Activated CD8-positive, alpha-beta memory T cell treated with anti-CD3 and anti-CD28 coated beads, Interleukin-2, amount 50 U/mL, for 1 hour (primary cell): ENCODE results near the gene CDYL.

Experiments
- DNase-seq: peaks from one replicate; pipeline ENCODE4 v3.0.0-alpha.2; 2020; ENCODE audit errors: extremely low read depth

Gene CDYL

DNA sequence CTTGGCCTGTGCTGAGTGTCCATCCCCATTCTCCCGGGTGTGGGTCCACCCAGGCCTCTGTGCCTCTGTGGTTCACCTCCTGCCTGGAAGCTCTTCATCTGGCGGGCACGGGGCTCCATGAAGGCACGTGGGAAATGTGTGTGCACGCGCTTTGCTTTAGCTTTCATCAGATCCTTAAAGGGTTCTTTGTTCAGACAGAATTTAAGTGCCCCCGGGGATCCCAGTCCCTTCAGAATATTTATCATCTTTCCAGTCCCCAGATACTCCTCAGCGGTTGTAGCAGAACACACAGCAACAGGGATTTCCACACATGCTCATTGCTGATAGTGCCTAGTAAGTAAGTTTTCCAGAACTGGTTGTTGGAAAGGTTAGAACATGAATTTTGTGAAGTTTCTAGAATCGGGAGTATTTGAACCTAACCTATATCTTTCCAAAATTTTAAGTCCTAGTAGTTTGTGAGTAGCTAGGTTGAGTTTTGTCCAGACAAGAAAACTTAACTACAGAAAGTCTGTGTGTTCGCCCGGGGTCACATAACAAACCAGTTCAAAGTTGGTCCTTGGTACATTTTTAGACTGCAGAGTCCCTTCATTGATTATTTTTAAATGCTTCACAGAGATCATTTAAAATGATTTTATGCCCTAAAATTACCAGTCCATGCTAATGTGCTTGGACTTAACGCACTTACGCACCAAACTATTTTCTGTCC, 159.9 kb downstream of the CDYL start:
- DNase-seq = no peak

- no peak for DNase-seq
Measured at GRCh38 chr6:4936681-4937041, 160.5 kb downstream of the CDYL start.

- DNase-seq = no peak
Measured at GRCh38 chr6:4937414-4937813, 161.2 kb downstream of the CDYL start.

DNA sequence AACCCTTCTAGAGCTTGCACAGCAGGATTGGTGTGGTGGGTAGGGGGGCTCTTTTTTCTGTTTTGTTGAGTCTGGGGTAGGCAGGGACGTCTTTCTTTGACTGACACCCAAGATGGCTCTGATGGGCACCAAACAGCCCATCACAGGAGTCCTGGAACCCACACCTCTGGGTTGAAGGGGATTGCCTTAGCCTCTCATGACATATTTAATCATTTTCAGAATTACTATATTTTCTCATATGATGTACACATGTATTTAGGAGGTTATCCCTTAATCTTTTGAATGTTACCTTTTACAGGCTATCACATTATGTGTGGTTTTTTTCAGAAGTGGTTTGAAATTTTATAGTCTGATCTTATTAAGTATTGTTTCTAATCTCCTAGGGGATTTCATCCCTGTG, 163.0 kb downstream of the CDYL start:
- no peak for DNase-seq

DNA sequence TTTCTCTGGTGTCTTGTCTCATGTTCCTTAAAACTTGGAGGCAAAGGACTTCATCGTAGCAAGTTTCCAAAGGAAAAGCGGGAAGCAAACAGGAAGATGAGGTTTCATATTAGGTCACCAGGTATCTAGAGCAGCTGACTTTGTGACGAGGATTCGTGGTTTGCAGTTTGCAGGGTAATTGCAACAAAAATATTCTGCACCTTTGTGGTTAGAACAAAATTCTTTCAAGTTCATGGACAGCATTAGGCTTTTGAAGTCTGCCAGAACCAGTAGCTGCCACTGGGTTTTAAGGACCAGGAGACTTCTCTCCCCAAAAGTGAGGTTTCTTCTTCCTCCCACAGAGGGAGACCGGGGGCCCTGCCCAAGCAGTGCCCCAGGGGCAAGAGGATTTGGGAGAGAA, 164.2 kb downstream of the CDYL start:
- no peak for DNase-seq

GRCh38 chr6:4941782-4942672, 165.8 kb downstream of the CDYL start:
- DNase-seq = no peak

- no peak for DNase-seq
Measured at GRCh38 chr6:4942673-4943009, 166.4 kb downstream of the CDYL start.

DNA sequence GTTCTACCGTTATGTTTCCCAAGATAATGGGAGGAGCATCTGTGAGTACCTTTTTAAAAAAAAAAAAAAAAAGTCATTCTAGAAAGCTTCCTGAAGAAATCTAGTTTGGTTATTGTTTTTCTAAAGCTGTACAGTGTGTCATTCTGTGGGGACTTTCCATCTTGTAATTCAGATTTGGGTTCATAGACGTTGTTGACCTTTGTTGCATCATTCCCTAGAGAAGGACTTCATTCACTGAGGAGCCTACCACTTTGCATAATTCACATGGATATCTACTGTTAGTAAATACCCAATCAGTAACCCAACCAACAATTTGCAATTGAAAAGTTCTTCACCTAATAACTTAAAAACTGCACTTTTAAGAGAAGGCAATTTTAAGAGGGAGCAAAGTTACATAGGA, 167.5 kb downstream of the CDYL start:
- DNase-seq = no peak

DNA sequence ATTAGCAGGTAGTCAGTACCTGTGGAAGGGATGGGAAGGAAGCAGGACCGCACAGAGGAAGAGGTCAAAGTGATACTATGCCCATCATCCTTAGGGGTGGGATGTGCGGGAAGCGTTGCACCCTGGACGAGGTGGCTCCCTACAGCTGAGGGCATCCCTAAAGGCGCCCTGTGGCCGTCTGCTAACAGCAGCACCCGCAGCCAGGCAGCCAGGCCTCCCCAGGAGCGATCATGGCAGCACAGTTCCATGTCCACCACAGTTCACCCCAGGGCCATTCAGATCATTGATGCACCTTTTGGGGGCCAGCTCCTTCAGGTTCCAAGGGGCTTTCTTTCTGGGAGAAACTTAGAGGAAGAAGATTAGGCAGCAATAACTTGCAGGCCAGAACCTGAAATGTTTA, 168.1 kb downstream of the CDYL start:
- no peak for DNase-seq

DNA sequence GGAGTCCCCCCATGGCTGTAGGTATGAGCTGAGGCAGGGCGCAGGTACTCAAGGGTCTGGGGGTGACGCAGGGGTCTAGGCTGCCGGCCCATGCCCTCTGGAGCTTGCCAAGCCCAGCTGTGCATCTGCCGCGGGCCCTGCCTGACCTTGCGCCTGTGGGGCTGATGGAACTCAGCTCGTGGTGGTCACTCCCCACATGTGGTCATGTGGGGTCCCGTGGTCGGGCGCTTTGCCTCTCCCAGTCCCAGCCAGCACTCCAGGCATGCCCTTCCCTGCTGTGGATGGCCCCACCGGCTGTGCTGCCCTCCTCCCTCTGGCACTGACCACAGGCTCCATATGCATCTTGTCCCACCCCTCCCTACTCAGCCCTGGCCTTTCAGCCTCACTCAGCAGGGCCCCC, 170.3 kb downstream of the CDYL start:
- no peak for DNase-seq

DNA sequence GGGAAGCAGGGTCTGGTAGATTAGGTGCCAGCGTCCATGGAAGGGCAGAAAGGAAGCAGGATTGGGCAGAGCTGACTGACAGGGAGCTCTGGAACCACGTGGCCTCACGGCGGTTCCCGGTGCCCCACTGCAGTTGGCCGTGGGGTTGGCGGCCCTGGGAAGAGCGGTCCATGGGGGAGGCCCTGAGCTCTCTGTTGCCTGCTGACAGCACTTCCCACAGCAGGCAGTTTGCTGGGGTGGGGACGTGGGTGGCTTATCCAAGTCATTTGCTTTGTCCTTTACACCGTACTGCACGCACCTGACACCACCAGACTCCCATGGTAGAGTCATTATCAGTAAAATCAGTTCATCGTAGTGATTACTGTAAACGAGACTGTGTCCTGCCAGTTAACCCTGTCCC, 171.5 kb downstream of the CDYL start:
- DNase-seq = no peak

DNA sequence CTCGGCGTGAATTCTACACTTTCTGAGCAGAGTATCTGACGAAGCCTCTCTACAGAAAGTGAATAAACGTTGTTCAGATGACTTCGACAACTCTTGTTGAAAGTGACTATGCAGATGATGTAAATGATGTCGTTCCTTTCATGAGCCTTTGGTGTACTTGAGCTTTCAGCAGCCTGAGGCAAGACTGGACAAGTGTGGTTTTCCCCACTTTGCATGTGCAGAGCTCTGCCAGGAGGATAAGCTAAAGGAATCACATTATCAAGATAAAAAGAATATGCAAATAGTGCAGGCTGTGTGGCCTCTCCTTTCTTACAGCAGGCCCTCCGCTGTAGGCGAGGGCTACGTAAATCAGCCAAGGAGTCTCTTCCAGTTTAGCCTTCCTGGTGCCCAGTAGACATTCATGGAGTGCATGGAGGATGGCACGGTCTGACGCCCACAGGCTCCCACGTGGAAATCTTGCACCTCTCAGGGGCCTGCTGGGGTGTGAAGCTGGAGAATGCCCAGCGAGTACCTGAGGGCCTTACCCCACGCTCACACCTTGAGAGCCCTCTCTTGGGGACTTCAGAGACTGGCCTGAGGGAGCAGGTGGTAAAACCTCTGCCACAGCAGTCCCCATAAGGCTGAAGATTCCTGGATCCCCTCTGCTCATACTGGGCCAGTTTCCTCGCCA, 172.7 kb downstream of the CDYL start:
- DNase-seq = no peak

- DNase-seq = no peak
Measured at GRCh38 chr6:4950076-4950475, 173.9 kb downstream of the CDYL start.

GRCh38 chr6:4950836-4951533, 174.8 kb downstream of the CDYL start:
- no peak for DNase-seq

DNA sequence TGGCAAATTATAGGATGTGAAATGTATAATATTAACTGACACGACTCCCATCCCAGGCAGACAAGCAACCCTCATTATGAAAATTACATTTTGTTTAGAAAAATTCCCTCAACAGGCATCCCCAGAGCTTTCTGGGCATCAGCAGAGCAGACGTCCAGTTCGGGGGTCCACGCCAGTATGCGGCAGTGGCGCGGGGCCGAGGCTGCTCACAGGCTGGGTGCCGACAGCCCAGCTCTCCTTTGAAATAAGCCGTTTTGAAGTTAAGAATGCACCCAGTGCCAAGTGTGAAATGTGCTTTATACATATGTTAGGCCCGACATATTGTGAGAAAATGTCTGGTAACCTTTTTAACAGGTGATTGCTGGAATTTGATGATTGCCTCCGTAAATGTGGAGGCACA, 177.2 kb downstream of the CDYL start:
- DNase-seq = no peak

DNA sequence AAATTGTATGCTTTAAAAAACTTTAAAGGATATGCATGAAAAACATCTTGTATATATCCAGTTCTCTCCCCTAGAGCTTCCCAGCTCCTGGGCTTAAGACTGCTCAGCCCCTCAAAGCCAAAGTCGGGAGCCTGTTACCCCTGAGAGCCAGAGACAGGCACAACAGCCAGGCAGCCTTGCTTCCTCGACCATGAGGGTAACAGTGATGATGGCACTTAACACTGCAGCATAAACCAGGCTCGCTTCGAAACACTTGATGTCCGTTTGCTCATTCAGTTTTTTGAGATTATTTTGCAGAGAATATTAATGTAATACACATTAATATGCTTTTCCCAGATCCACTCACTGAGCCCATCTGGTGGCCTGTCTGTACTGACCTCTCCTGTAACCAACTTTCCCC, 180.4 kb downstream of the CDYL start:
- no peak for DNase-seq

DNA sequence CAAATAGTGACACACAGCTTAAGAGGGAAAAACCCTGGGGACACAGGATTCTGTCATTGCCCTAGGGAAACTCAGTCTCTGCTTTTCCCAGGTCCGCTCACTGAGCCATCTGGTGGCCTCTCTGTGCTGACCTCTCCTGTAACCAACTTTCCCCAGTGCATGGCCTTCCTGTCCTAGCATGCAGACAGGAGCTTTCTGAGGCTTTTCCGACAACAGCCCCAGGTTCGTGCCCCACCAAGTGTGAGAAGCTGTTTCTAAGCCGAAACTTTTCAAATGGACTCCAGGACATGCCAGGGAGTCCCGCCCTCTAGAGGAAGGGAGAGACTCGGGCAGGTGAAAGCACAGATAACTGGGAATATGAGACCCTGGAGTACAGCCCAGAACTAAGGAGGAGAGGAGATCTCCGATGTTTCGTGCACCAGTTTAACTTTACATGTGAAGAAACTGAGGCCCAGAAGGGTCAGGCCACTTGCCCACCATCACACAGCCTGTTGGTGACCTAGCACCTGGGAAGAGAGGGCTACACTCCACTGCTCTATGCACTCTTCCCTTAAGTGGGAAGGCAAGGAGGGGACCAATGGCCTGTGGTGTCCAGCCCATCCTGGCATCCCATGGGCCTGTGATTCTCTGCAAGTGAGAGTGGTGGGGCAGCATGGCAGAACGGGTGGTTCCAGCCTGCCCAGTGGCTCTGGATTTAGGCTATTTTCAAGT, 181.5 kb downstream of the CDYL start:
- no peak for DNase-seq

GRCh38 chr6:4958624-4959023, 182.4 kb downstream of the CDYL start:
- DNase-seq = no peak

- DNase-seq = no peak
Measured at GRCh38 chr6:4961322-4962168, 185.3 kb downstream of the CDYL start.

GRCh38 chr6:4962905-4963304, 186.7 kb downstream of the CDYL start:
- DNase-seq = no peak
